GM23338 (cell line): ENCODE data around the gene TMEM43. TPM values are rescaled to one million over a fixed set of nuclear protein-coding genes. Genes with fewer than 3 reads are reported as not detected.

Source experiments
- ATAC-seq: fragments of 200-7000 bp; cut with Tn5 transposase; 3 replicates; pipeline ENCODE4 v1.9.1; 2020
- DNase-seq: peaks from one replicate; pipeline ENCODE4 v3.0.0-alpha.2; 2015; ENCODE audit warnings: low spot score
- H2AFZ ChIP-seq: fragments of 200-600 bp; sonication (generic); 2 replicates; pipeline ENCODE4 v1.8.0; 2016; ENCODE audit warnings: antibody characterized with exemption, mild to moderate bottlenecking, moderate library complexity
- H3F3A ChIP-seq: fragments of 200-600 bp; sonication (generic); replicated peaks from 2 replicates; pipeline ENCODE4 v1.8.0; 2017; ENCODE audit warnings: antibody characterized with exemption, mixed run types, low read depth
- H3K27ac ChIP-seq: fragments of 200-600 bp; sonication (generic); 2 replicates; pipeline ENCODE4 v1.6.1; 2016; ENCODE audit warnings: low read depth
- H3K27me3 ChIP-seq: fragments of 200-600 bp; sonication (generic); 2 replicates; pipeline ENCODE4 v1.8.0; 2016; ENCODE audit warnings: mild to moderate bottlenecking, mixed run types, moderate library complexity; ENCODE audit not compliant: insufficient read depth
- H3K36me3 ChIP-seq: fragments of 200-600 bp; sonication (generic); 2 replicates; pipeline ENCODE4 v1.8.0; 2016; ENCODE audit warnings: mild to moderate bottlenecking; ENCODE audit not compliant: insufficient read depth
- H3K4me1 ChIP-seq: fragments of 200-600 bp; sonication (generic); 2 replicates; pipeline ENCODE4 v1.8.0; 2016; ENCODE audit warnings: mild to moderate bottlenecking, moderate library complexity; ENCODE audit not compliant: insufficient read depth
- H3K4me2 ChIP-seq: fragments of 200-600 bp; sonication (generic); 2 replicates; pipeline ENCODE4 v1.7.1; 2017; ENCODE audit warnings: mixed run types
- H3K4me3 ChIP-seq: fragments of 200-600 bp; sonication (generic); 2 replicates; pipeline ENCODE4 v1.6.1; 2016; ENCODE audit warnings: mixed run types
- H3K79me2 ChIP-seq: fragments of 200-600 bp; sonication (generic); replicated peaks from 2 replicates; pipeline ENCODE4 v1.8.0; 2017; ENCODE audit warnings: mild to moderate bottlenecking; ENCODE audit not compliant: insufficient read depth
- H3K9me2 ChIP-seq: fragments of 200-600 bp; sonication (generic); 2 replicates; pipeline ENCODE4 v1.8.0; 2017; ENCODE audit not compliant: insufficient read depth
- H4K20me1 ChIP-seq: fragments of 200-600 bp; sonication (generic); replicated peaks from 2 replicates; pipeline ENCODE4 v1.8.0; 2017; ENCODE audit warnings: mild to moderate bottlenecking; ENCODE audit not compliant: insufficient read depth
- H3K27ac Mint-ChIP-seq: 2 replicates; pipeline ENCODE4 v1.8.0; 2020; ENCODE audit warnings: inconsistent platforms, mild to moderate bottlenecking, moderate library complexity, mixed read lengths
- H3K27me3 Mint-ChIP-seq: 3 replicates; pipeline ENCODE4 v1.8.0; 2022; ENCODE audit warnings: low read depth, mild to moderate bottlenecking, moderate library complexity, mixed read lengths, inconsistent platforms; ENCODE audit not compliant: insufficient read depth, poor library complexity
- H3K36me3 Mint-ChIP-seq: 3 replicates; pipeline ENCODE4 v1.8.0; 2021; ENCODE audit warnings: low read depth, mild to moderate bottlenecking, inconsistent platforms, moderate library complexity, mixed read lengths
- H3K4me1 Mint-ChIP-seq: 3 replicates; pipeline ENCODE4 v1.8.0; 2020; ENCODE audit warnings: mild to moderate bottlenecking, inconsistent platforms, mixed read lengths
- H3K4me3 Mint-ChIP-seq: 3 replicates; pipeline ENCODE4 v1.8.0; 2021; ENCODE audit warnings: moderate library complexity, mild to moderate bottlenecking, inconsistent platforms, mixed read lengths
- H3K9me3 Mint-ChIP-seq: 3 replicates; pipeline ENCODE4 v1.8.0; 2020; ENCODE audit warnings: moderate library complexity, mild to moderate bottlenecking, inconsistent platforms, mixed read lengths
- CREB1 ChIP-seq: fragments of 250-450 bp; sonication (Bioruptor Pico); IDR thresholded peaks from 2 replicates; pipeline ENCODE4 v1.5.0; 2020; ENCODE audit warnings: low read depth, mild to moderate bottlenecking, moderate library complexity
- CTCF ChIP-seq, 2 experiments: fragments of 200-600 bp in 1 of 2; sonication (generic) in 1 of 2; conservative IDR thresholded peaks; 2 replicates each; pipeline versions ENCODE4 v1.5.1 to v1.6.1; 2016 to 2017; ENCODE audit warnings: antibody characterized with exemption in 2 of 2, low read depth in 2 of 2, mild to moderate bottlenecking in 2 of 2, moderate library complexity in 1 of 2
- EZH2 ChIP-seq: fragments of 200-600 bp; sonication (generic); IDR thresholded peaks from one replicate; pipeline ENCODE4 v1.8.0; 2017; ENCODE audit warnings: antibody characterized with exemption, mild to moderate bottlenecking, low read depth; ENCODE audit not compliant: unreplicated experiment
- JUNB ChIP-seq: IDR thresholded peaks from one replicate; pipeline ENCODE4 v1.6.1; 2016; ENCODE audit warnings: antibody characterized with exemption; ENCODE audit not compliant: unreplicated experiment
- NANOG ChIP-seq: IDR thresholded peaks from 2 replicates; pipeline ENCODE4 v1.6.1; 2016; ENCODE audit warnings: antibody characterized with exemption, borderline replicate concordance
- POLR2AphosphoS5 ChIP-seq: IDR thresholded peaks from 2 replicates; pipeline ENCODE4 v1.6.1; 2016; ENCODE audit warnings: antibody characterized with exemption, low read depth
- STAT1 ChIP-seq: IDR thresholded peaks from one replicate; pipeline ENCODE4 v1.6.1; 2016; ENCODE audit warnings: antibody characterized with exemption; ENCODE audit not compliant: unreplicated experiment
- ZNF114 ChIP-seq: fragments of 250-450 bp; sonication (Bioruptor Pico); IDR thresholded peaks from 2 replicates; pipeline ENCODE4 v1.5.0; 2020; ENCODE audit warnings: mild to moderate bottlenecking, moderate library complexity
- ZNF462 ChIP-seq: fragments of 250-450 bp; sonication (Bioruptor Pico); IDR thresholded peaks from 2 replicates; pipeline ENCODE4 v1.5.0; 2020; ENCODE audit warnings: mild to moderate bottlenecking, moderate library complexity
- polyA plus RNA-seq: library from polyadenylated mRNA; unstranded; fragments of >200 nt; fragmentation: Nextera tagmentation; extraction: Ambion mirVana; gene quantifications from 2 replicates; pipeline ENCODE4 v1.2.1, GENCODE V29; 2016
- total RNA-seq: library from RNA; depleted of rRNA; stranded (reverse); fragments of >200 nt; shearing (Covaris generic); gene quantifications from 2 replicates; pipeline ENCODE4 v1.2.3, GENCODE V29; 2014

TMEM43 gene
- total and polyA plus RNA-seq, 2 experiments from 2014 or later, result 15.9 to 34.7 TPM

- no peak for TF ChIP-seq ZNF462
These were observed 56.4 kb downstream of the TMEM43 start (continued) for GRCh38 chr3:14181253-14181652.

GRCh38 chr3:14183015-14183577 lies 58.2 kb downstream of the TMEM43 start:
- peaks cover 48% of the 10 kb centered on the region for H3K36me3 ChIP-seq
- H3K4me1 Mint-ChIP-seq, result peaks cover 7% of the 10 kb centered on the region
- H3K4me1 ChIP-seq, result peaks cover 9% of the 10 kb centered on the region

More at GRCh38 chr3:14183015-14183577, 58.2 kb downstream of the TMEM43 start:
- Histone ChIP-seq H3K27ac (no peak overlapping the region), H3F3A (no peaks in the 10 kb centered on the region), H3K4me3 (no peak overlapping the region), H2AFZ (no peak overlapping the region), H4K20me1 (peaks cover 23% of the 10 kb centered on the region), H3K9me2 (no peaks in the 10 kb centered on the region), H3K79me2 (peaks cover 60% of the 10 kb centered on the region), H3K27me3 (no peaks in the 10 kb centered on the region), H3K4me2 (no peak overlapping the region)
- Mint-ChIP-seq H3K4me3 (no peak overlapping the region), H3K27me3 (peaks cover 7% of the 10 kb centered on the region), H3K36me3 (peaks cover 57% of the 10 kb centered on the region), H3K9me3 (0 out of 3 replicates have a peak, but pooled peaks cover 3% of the 10 kb centered on the region), H3K27ac (no peak overlapping the region)
- no peak for ATAC-seq
- TF ChIP-seq EZH2, result no peak
- TF ChIP-seq POLR2AphosphoS5, result no peak
- TF ChIP-seq STAT1, result no peak
- no peak for TF ChIP-seq CREB1 (CRISPR knock-in tag)
- no peak for TF ChIP-seq NANOG
- TF ChIP-seq JUNB, result no peak
- no peak for TF ChIP-seq ZNF114 (CRISPR knock-in tag)
- no peak for TF ChIP-seq CTCF (conservative IDR thresholded peaks at IDR 0.05; ENCODE audit: low read depth in 2 of 2)
- no peak for DNase-seq
